OCI-LY7 (cell line): ENCODE results near the gene TBATA. TPM values are rescaled to one million over a fixed set of nuclear protein-coding genes. Genes with fewer than 3 reads are reported as not detected.

ENCODE experiments used
- BruUV-seq: library from RNA; stranded (reverse); fragments of 400-500 nt; replicated peaks from 2 replicates; lab custom pipeline; 2021; lab: Mats Ljungman, UMichigan
- CTCF ChIA-PET: fragments of 300-600 bp; sonication (Branson Sonifier 250); formaldehyde crosslinking; loops from one replicate; lab custom pipeline; 2022; ENCODE audit warnings: antibody characterized with exemption; ENCODE audit not compliant: unreplicated experiment; lab: Charles Lee
- POLR2A ChIA-PET: fragments of 300-600 bp; sonication (Branson Sonifier 250); formaldehyde crosslinking; loops from one replicate; lab custom pipeline; 2022; ENCODE audit warnings: antibody characterized with exemption; lab: Charles Lee
- DNase-seq: peaks from one replicate; pipeline ENCODE4 v3.0.0-alpha.2; 2015; ENCODE audit warnings: low spot score
- H2AFZ ChIP-seq: fragments of 200-600 bp; sonication (generic), shearing (Covaris generic); 2 replicates; pipeline ENCODE4 v1.6.1; 2014; ENCODE audit warnings: mild to moderate bottlenecking, antibody characterized with exemption, low read length, moderate library complexity
- H3K27ac ChIP-seq: fragments of 200-600 bp; sonication (generic); 2 replicates; pipeline ENCODE4 v1.5.1; 2014; ENCODE audit warnings: mixed run types, low read depth, mild to moderate bottlenecking, moderate library complexity, low read length, inconsistent platforms; ENCODE audit not compliant: poor library complexity, severe bottlenecking
- H3K36me3 ChIP-seq: fragments of 200-600 bp; sonication (generic); 2 replicates; pipeline ENCODE4 v1.6.1; 2014; ENCODE audit warnings: mild to moderate bottlenecking, antibody characterized with exemption, low read length, moderate library complexity, mixed read lengths; ENCODE audit not compliant: insufficient read depth
- H3K4me1 ChIP-seq: fragments of 200-600 bp; sonication (generic); 2 replicates; pipeline ENCODE4 v1.5.1; 2014; ENCODE audit warnings: mild to moderate bottlenecking, low read length; ENCODE audit not compliant: insufficient read depth, poor library complexity, severe bottlenecking
- H3K4me2 ChIP-seq: fragments of 200-600 bp; sonication (generic); 2 replicates; pipeline ENCODE4 v1.6.1; 2014; ENCODE audit warnings: mild to moderate bottlenecking, low read length
- H3K4me3 ChIP-seq: fragments of 200-600 bp; sonication (generic); 2 replicates; pipeline ENCODE4 v1.5.1; 2014; ENCODE audit warnings: mild to moderate bottlenecking, low read depth, low read length; ENCODE audit not compliant: poor library complexity, severe bottlenecking
- H3K79me2 ChIP-seq: fragments of 200-600 bp; sonication (generic); 2 replicates; pipeline ENCODE4 v1.6.1; 2016; ENCODE audit warnings: low read depth, mild to moderate bottlenecking, low read length, moderate library complexity, mixed read lengths; ENCODE audit not compliant: insufficient read depth
- H3K9me2 ChIP-seq: fragments of 200-600 bp; sonication (generic); 2 replicates; pipeline ENCODE4 v1.6.1; 2016; ENCODE audit warnings: mild to moderate bottlenecking, low read length, mixed read lengths; ENCODE audit not compliant: insufficient read depth
- H3K9me3 ChIP-seq: fragments of 200-600 bp; sonication (generic); 2 replicates; pipeline ENCODE4 v1.6.1; 2014; ENCODE audit warnings: mild to moderate bottlenecking, mixed run types, low read length, mixed read lengths
- H4K20me1 ChIP-seq: fragments of 200-600 bp; sonication (generic); 2 replicates; pipeline ENCODE4 v1.6.1; 2014; ENCODE audit warnings: mild to moderate bottlenecking, antibody characterized with exemption, low read length, moderate library complexity, mixed read lengths; ENCODE audit not compliant: insufficient read depth
- CTCF ChIP-seq: fragments of 200-600 bp; sonication (generic); conservative IDR thresholded peaks from 2 replicates; pipeline ENCODE4 v1.5.1; 2014; ENCODE audit warnings: mild to moderate bottlenecking, antibody characterized with exemption, low read length, moderate library complexity, mixed read lengths
- EZH2phosphoT487 ChIP-seq: fragments of 200-600 bp; sonication (generic); IDR thresholded peaks from 2 replicates; pipeline ENCODE4 v1.6.1; 2018; ENCODE audit warnings: low read depth, borderline replicate concordance, mild to moderate bottlenecking, mixed run types, antibody characterized with exemption, low read length, moderate library complexity, mixed read lengths
- intact Hi-C: fragments of 100-400 bp; cut with micrococcal nuclease; formaldehyde crosslinking; loops from one replicate; pipeline ENCODE4 v1.10.0; 2022; ENCODE audit not compliant: unreplicated experiment
- total RNA-seq, 2 experiments: library from RNA; depleted of rRNA in 1 of 2; stranded (reverse); fragments of >200 nt in 1 of 2; shearing (Covaris generic) in 1 of 2; gene quantifications; 2 replicates each; pipeline ENCODE4 v1.2.3, GENCODE V29; 2014 to 2022

TBATA gene
- total RNA-seq, 2 experiments from 2014 or later: not detected

GRCh38 chr10:70814126-70814525 lies 28.9 kb upstream of the TBATA start:
- Histone ChIP-seq H3K4me2 (no peak overlapping the region), H3K9me3 (no peaks in the 10 kb centered on the region), H3K27ac (no peak overlapping the region), H3K4me1 (peaks cover 4% of the 10 kb centered on the region), H3K4me3 (no peak overlapping the region), H3K79me2 (no peaks in the 10 kb centered on the region), H4K20me1 (no peaks in the 10 kb centered on the region), H2AFZ (no peak overlapping the region), H3K9me2 (no peaks in the 10 kb centered on the region), H3K36me3 (peaks cover 3% of the 10 kb centered on the region; the same call in 1 of the 2 replicates)
- ChIA-PET POLR2A (no interaction called here), CTCF (no interaction called here)
- no peak for TF ChIP-seq CTCF
- no peak for TF ChIP-seq EZH2phosphoT487
- intact Hi-C loops: loop anchor here (2.0 kb wide), 1 partner anchor 265 kb away; no protein-coding TSS in a partner anchor
- BruUV-seq: no TSS peak
- DNase-seq: no peak

- no peak for DNase-seq
- Histone ChIP-seq H3K4me1 (peaks cover 4% of the 10 kb centered on the region), H3K79me2 (no peaks in the 10 kb centered on the region), H3K9me2 (no peaks in the 10 kb centered on the region), H3K27ac (no peak overlapping the region), H3K4me2 (no peak overlapping the region), H3K9me3 (no peaks in the 10 kb centered on the region), H3K4me3 (no peak overlapping the region), H3K36me3 (no peaks in the 10 kb centered on the region), H2AFZ (no peak overlapping the region), H4K20me1 (no peaks in the 10 kb centered on the region)
- TF ChIP-seq EZH2phosphoT487 (no peak), CTCF (no peak)
- ChIA-PET CTCF (no interaction called here), POLR2A (no interaction called here)
- no TSS peak for BruUV-seq
- intact Hi-C loops: no loop called here
Measured at GRCh38 chr10:70812814-70813213, 27.6 kb upstream of the TBATA start.

GRCh38 chr10:70811881-70812280 lies 26.7 kb upstream of the TBATA start:
- Histone ChIP-seq H2AFZ (no peak overlapping the region), H3K4me1 (peaks cover 4% of the 10 kb centered on the region), H3K9me2 (no peaks in the 10 kb centered on the region), H3K36me3 (no peaks in the 10 kb centered on the region), H3K79me2 (no peaks in the 10 kb centered on the region), H3K9me3 (no peaks in the 10 kb centered on the region), H3K4me2 (no peak overlapping the region), H3K4me3 (no peak overlapping the region), H4K20me1 (no peaks in the 10 kb centered on the region), H3K27ac (no peak overlapping the region)
- no TSS peak for BruUV-seq
- ChIA-PET POLR2A (no interaction called here), CTCF (no interaction called here)
- intact Hi-C loops: no loop called here
- no peak for TF ChIP-seq EZH2phosphoT487
- no peak for TF ChIP-seq CTCF
- no peak for DNase-seq
